NCI-H510A treated with DMSO at 0.1 percent for 48 hours (cell line): ENCODE data around the gene NARS2.
"Not testable (repeated sequence)": the region's sequence is repeated elsewhere in the genome, so short reads cannot be mapped to it uniquely, and the experiment has no call there.

Experiments used
- DNase-seq: peaks from one replicate; lab custom pipeline; 2025; lab: John Stamatoyannopoulos, UW

NARS2 gene

DNA sequence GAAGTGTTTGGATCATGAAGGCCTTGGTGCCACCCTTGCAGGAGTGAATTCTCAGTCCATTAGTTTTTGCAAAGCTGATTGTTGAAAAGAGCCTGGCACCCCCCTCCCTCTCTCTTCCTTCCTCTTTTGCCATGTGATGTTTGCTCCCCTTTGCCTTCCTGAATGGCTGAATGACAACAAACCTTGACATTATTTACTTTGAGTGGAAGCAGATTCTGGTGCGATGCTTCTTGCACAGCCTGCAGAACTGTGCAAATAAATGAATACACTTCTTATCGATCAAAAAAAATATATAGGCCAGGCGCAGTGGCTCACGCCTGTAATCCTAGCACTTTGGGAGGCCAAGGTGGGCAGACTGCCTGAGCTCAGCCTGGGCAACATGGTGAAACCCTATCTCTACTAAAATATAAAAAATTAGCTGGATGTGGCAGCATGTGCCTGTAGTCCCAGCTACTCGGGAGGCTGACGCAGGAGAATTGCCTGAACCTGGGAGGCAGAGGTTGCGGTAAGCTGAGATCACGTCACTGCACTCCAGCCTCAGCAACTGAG lies 2.0 kb upstream of the NARS2 start:
- peak; percentile 88 for DNase-seq

DNA sequence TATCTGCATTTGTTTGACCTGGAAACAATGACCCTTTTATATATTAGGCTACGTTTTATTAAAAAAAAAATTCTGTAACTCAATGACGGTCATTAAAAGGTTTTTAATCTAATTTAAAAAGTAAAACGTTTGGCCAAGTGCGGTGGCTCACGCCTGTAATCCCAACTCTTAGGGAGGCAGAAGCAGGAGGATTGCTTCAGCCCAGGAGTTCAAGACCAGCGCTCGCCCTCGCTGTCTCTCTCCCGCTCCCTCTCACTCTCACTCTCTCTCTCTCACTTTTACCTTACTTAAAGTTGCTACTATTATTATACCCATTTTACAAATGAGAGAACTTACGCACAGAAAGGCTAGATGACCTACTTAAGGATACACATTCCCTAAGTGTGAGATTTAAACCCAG lies 814 bp upstream of the NARS2 start:
- DNase-seq = no peak

DNA sequence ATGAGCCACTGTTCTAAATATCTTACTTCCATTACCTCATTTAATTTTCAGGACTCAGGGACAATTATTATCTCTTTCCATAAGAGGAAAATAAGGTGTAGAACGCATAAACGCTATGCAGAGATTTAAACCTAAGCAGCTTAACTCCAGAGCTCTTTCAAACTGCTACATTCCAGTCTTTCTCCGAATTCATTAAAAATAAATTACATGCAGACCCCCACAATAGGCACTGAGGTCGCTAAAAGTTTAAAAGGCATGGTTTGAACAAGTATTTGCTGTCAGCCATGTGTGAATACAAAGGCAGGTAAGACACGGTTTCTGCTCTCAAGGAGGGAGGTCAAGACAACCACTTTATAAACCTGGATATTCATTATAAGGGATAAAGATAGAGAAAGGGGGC lies 983 bp downstream of the NARS2 start:
- DNase-seq = no peak

DNA sequence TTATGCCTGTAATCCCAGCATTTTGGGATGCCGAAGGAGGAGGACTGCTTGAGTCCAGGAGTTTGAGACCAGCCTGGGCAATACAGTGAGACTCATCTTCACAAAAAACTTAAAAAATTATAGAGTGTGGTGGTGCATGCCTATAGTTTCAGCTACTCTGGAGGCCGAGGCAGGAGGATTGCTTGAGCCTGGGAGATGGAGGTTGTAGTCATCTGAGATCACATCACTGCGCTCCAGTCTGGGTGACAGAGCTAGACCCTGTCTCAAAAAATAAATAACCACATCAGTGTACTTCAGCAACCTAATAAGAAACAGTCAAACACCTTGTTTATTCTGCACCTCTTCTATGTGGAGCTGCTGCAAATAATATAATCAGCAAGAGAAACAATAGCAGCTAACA lies 1.4 kb downstream of the NARS2 start:
- DNase-seq = no peak

DNA sequence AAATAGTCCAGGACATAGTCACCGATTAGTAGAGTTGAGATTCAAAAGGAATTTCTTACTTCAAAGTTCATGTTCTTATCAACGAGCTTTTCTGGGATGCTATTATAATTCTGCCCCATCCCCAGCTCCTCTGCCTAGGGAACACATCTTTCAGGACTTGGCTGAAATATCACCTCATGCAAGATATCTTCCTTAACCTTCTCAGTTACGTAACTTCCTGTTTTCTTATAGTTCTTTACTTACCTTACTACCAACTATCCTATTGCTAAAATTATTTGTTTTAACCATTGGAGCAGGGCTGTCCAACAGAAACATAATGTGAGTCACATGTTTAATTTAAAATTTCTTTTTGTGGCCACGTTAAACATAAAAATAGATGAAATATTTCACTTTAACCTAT lies 2.3 kb downstream of the NARS2 start:
- no peak for DNase-seq

DNA sequence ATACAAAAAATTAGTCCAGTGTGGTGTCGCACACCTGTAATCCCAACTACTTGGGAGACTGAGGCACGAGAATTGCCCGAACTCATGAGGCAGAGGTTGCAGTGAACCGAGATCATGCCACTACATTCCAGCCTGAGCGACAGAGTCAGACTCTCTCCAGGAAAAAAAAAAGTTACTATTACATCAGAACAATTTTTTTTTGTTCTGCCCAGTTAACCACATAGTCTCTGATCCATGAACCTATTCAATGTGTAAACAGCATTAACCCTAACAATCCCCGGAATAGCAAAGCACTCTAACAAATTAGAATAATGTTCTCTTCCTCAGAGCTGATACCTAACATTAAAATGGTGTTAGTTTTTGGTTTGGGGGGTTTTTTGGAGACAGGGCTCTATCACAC lies 4.6 kb downstream of the NARS2 start:
- DNase-seq = no peak

DNA sequence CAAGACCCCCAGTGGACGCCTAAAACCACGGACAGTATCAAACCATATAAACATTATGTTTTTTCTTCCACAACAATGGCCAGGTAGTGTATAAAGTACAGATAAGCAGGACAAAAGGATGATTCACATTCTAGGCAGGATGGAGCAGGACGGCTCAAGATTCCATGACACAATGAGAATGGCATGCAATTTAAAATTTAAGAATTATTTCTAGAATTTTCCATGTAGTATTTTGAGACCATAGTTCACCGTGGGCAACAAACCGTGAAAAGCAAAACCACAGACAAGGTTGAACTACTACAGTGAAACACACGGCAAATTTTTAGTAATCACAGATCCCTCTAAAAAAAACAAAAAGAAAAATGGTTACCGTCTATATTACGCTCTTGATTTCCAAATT lies 7.5 kb downstream of the NARS2 start:
- no peak for DNase-seq

DNA sequence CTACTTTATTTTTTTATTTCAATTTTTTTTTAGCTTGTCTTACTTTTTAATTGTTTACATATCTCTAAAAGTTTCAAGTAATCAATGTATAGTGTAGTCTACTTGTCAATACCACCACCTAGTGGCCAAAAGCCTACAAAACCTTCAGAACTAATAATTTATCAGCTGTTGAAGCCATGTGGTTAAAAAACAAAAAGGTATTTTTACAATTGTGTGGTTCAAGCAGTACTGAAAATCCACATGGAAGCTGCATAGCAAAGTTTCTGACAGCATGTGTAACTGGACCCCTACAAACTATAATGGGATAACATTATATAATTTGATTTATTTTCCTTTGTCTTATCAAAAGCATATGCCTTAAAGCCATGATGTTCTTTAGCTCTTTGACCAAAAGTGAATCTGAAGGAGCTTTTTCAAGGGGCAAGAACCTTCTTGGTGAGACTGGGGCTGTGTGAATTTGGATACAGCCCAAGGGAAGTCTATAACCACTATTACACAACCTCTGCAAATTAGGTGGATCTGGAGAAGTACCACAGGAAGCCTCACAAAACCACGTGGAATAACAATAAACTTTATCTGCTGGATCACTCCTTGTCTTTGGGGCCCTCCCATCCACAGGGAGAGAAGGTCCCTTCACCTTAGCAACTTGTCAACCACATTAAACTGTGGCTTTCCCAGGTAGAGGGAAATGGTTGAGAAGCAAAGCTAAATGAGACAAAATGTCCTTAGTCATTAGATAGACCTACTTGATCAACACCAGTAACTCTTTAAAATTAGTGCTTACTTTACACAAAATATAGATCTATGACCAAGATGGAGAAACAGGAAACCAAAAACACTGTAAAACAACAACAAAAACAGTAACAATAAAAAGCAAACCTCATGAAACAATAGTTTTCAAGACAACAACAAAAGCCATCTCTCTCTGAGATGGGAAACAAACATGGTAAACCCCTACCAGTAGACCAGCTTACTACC lies 9.9 kb downstream of the NARS2 start:
- peak; percentile 58 for DNase-seq

DNA sequence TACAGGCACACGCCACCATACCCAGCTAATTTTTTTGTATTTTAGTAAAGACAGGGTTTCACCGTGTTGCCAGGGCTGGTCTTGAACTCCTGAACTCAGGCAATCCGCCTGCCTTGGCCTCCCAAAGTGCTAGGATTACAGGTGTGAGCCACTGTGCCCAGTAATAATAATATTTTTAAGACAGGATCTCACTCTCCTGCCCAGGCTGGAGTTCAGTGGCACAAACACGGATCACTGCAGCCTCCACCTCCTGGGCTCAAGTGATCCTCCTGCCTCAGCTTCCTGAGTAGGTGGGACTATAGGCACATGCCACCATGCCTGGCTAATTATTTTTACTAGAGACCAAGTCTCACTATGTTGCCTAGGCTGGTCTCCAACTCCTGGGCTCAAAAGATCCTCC lies 10.6 kb downstream of the NARS2 start:
- DNase-seq = not testable (repeated sequence)

DNA sequence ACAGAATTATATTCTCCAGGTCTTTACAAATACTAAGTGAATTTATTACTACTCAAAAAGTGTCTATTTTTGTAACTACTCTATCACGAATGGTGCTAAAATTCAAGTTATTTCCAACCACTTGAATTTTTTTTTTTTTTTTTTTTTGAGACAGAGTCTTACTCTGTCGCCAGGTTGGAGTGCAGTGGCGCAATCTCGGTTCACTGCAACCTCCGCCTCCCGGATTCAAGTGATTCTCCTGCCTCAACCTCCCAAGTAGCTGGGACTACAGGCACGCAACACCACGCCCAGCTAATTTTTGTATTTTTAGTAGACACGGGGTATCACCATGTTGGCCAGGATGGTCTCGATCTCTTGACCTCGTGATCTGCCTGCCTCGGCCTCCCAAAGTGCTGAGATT lies 11.6 kb downstream of the NARS2 start:
- not testable (repeated sequence) for DNase-seq

DNA sequence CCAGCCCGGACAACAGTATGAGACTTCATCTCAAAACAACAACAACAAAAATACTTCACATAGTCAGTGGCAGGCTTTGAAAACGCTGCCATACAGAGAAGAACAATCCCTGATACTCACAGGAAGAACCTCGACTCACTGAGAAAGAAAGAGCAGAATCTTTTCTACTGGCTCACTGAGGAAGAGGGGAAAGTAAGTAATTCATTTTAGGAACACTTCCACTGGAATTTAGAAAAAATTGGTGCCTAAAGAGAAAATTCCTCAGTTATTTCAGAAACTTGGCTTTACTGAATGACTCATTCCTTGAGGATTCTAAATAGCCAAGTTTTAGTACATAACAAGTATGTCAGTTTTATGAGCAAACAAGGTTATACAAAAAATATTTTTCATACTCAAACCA lies 12.3 kb downstream of the NARS2 start:
- DNase-seq = no peak

DNA sequence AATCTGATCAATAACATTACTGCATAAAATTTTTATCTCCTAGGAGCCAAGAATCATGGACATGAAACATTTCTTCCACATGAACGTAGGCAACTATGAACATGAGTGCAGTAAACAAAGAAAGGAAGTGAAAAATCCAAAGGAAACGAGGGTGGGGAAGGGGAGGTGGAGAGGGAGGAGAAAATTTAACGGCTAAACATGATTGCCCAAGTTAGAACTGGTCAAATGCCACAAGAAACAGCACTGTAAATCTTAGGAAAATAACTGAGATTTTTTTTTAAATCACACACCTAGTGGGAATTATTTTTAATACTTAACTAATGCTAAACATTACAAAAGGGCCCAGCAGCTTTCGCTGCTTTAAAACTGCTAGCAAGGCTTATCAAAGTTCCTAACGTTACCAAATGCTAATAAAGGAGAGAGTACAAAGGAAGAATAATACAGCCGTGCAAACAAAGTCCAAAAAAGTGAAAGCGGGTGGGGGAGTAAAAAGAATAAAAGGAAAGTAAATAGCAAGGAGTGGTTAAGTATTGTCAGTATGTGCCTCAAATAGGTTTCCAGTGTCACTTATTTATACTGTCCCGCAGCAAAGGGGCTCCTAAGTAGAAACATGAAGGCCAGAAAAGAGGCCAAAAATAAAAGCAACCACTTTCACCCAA lies 13.7 kb downstream of the NARS2 start:
- no peak for DNase-seq

DNA sequence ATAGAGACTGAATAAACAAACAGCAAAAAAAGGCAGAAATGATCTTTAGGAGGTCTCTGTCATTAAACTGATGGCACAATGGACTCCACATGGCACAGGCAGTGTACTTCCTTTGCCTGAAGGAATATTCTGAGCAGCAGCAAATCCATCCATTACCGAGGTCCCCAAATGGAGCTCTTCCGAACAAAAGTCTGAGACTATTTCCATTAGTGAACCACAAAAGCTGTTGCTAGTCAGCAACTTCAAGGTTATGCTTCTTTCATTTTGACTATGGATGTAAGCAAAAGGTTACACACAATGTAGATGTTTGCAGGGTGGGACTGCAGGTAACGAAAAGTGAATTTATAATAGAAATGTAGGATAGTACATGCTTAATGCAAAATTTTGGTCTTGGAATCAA lies 14.5 kb downstream of the NARS2 start:
- no peak for DNase-seq

DNA sequence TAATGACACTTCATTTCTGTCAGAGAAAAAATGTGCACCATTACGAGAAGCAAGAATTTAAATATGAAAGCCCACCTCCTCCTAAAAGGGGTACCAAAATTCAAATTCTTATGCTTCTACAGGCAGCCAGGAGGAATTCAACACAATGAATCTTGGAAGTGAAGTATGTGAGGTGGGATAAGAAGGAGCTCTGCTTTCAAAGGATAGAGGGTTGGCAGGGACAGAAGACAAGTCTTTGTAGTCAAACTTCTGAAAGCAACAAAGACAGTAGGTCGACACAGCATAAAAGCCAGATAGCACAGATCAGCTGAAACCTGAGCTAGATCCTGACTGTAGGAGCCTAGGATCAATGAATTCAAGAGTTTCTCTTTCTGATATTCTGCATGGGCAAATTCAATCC lies 17.4 kb downstream of the NARS2 start:
- DNase-seq = no peak

DNA sequence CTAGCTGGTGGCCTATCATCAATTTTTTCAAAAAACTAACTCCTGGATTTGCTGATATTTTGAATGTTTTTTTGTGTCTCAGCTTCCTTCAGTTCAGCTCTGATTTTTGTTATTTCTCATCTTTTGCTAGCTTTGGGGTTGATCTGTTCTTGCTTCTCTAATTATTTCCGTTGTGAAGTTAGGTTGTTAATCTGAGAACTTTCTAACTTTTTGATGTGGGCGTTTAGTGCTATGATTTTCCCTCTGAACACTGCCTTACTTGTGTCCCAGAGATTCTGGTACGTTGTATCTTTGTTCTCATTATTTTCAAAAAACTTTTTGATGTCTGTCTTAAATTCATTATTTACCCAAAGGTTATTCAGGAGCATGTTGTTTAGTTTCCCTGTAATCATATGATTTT lies 19.1 kb downstream of the NARS2 start:
- no peak for DNase-seq

DNA sequence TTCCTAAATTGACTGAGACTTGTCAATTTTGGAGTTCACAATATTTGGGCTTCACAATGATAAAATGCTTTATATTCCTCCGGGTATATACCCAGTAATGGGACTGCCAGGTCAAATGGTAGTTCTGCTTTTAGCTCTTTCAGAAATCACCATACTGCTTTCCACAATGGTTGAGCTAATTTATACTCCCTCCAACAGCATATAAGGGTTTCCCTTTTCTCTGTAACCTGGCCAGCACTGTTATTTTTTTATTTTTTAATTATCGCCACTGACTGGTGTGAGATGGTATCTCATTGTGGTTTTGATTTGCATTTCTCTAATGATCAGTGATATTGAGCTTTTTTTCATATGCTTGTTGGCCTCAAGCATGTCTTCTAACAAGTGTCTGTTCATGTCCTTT lies 21.8 kb downstream of the NARS2 start:
- no peak for DNase-seq

DNA sequence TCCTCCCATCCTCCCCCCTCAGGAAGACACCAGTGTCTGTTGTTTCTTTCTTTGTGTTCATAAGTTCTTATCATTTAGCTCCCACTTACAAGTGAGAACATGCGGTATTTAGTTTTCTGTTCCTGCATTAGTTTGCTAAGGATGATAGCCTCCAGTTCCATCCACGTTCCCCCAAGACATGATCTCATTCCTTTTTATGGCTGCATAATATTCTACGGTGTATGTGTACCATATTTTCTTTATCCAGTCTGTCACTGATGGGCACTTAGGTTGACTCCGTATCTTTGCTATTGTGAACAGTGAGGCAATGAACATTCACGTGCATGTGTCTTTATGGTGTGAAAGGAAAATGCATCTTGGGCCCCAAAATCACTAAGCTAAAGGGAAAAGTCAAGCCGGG lies 22.5 kb downstream of the NARS2 start:
- not testable (repeated sequence) for DNase-seq

DNA sequence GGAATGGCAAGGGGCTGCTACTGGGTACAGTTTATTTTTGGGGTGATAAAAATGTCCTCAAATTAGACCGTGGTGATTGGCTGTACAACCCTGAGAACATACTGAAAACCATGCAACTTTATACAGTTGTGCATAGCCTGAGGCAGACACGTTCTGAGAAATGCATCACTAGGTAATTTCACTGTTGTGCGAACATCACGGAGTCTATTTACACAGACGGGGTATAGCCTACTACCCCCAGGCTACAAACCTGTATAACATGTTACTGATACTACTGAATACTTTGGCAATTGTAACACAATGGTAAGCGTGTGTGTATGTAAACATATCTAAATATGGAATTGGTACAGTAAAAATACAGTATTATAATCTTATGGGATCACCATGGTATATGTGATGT lies 23.6 kb downstream of the NARS2 start:
- DNase-seq = no peak

DNA sequence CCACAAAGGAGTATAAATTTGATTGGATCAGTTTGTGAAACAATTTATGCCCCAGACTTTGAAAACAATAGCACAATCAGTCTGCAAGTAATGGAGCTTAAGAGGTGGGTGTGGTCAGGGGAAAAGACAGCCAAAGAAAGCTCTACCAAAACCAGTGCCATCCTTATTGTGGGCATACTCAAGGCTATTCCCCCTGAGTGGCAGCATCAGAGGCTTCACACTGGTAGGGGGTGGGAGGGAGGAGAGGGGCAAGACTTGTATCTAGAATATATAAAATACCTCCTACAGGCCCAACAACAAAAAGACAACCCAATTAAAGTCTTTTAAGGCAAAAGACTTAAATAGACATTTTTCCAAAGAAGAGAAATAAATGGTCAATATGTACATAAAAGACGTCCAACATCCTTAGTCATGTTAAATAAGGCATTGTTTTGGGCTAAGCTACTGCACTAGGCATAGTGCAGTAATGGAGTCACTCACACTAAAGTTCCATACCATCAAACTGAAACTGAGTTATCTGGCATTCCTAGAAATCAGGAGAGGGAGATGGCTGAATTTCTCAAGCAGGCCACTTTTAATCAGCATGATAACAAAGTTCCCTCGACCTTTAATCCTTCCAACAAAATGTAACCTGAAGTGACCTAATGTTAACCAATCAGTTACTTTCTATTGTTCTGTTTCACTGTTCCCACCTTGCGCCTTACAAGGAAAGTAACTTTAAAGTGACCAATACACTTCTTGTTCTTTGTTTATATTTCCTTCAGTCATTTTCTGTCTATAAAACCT lies 24.8 kb downstream of the NARS2 start:
- DNase-seq = no peak

DNA sequence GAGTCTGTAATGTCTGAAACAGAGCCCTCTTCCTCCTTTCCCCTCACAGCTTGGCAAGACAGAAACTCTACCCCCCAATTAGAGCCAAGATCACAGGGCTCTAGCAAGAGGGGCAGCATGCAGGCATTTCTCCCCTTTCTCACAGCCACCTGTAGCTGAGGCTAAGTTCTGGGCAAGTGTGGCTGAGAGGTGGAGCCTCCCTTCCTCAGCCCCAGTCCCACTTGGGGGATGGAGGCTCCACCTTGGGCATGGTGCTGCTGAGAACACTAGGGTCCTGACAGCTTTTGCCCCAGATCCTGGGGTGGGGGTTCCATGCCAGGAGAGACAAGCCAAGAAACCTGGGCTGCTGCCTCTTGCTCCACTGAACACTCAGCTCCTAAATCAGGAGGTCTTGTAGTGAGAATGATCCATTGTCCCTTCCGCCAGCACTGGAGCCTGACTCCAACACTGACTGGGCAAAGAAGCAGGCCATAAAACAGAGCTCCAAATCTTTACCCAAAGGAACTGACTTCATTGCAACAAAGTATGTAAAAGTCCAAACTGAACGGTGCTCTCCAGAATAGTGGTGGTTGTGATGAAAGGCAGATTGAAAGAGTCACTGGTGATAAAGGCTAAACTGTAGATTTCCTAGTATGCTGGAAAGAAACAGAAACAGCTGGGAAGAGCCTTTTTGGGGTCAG lies 25.6 kb downstream of the NARS2 start:
- DNase-seq = no peak

DNA sequence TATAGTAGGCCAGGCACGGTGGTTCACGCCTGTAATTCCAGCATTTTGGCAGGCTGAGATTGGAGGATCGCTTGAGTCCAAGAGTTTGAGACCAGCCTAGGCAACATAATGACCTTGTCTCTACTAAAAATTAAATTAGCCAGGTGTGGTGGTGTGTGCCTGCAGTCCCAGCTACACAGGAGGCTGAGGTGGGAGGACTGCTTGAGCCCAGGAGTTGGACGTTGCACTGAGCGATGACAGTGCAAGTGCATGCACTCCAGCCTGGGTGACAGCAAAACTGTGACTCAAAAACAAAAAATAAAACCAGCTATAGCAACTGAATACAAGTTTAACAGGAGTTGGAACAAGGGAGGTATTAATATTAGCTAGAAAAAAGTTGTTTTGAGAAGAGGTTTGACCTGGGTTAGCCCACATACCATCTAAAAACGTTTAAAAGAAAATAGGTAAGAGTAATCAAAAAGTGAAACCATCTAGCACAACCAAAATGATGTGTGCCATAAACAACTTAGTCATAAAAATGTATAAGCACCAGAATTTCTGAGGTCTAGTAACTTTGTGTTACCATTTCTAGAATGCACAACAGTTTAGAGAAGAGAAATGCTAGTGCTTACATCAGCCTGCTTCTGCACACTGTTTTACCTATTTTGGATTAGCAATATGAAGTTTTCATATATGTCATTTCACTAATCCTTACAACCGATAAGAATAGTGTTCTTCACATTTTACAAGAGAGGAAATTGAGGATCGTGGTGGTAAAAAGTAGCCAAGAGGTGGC lies 26.5 kb downstream of the NARS2 start:
- DNase-seq = no peak
